Measurements from ENCODE around the gene PAQR7. TPM values are rescaled to one million over a fixed set of nuclear protein-coding genes. Genes with fewer than 3 reads are reported as not detected.

The PAQR7 gene
- polyA plus RNA-seq, 12 donors, result 5.2 to 12.1 (median 7.0) TPM; not detected in 1

DNA sequence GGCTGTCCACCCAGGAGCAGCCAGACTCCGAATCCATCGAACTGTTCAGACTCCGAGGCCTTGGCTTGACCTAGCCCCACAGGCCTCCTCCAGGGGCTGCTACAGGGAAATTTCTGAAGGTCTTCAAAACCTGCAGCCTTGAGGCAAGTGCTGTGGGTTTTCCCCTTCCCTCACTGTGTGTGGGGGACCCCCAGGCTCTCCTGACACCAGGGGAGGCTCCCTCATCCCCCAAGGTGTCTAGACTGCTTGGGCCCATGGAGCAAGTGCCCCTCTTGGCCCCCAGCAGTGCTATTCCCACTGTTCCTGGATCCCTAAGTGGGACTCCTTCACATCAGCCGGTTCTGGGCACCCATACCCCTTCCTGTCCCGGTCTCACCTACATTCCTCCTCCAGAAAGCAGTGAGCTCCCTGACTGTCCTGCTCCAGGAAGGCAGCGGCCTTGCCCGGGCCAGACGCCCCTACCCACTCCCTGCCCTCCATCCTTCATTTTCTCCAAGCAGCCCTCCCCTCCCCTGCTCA lies 814 bp downstream of the PAQR7 start:
- DNase-seq, result no peak

DNA sequence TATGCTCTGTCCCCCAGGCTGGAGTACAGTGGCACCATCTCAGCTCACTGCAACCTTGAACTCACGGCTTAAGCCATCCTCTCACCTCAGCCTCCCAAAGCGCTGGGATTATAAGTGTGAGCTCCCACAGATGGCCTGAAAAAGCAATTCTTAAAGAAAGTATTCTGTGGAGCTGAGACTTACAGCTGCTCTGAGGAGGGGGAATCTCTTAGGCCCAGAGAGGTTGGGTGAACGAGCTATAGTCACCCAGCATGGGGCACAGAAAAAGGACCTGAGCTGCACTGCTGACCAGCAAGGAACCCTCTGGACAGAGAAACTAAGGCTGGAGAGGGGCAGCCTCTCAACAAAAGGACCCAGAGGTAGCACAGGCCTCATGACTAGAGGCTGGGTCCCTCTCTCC lies 1.3 kb downstream of the PAQR7 start:
- DNase-seq, result no peak

DNA sequence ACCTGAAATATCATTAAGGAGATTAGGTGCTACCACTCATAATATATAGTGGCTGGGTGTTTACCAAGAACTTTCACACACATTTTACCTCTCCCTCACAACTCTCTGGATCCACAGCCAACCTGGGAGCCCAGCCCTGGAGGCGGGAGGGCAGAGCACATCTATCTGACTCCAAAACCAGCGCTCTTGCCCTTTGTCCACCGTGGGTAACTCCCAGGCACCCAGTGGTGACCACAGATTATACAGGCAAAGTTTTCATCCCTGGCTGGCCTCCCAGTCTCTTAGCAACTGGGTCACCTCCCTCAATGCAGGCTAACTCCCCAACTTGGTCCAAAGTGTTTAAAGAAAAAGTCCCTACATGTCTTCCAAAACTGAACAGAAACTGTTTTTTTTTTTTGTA lies 2.4 kb downstream of the PAQR7 start:
- no peak for DNase-seq

DNA sequence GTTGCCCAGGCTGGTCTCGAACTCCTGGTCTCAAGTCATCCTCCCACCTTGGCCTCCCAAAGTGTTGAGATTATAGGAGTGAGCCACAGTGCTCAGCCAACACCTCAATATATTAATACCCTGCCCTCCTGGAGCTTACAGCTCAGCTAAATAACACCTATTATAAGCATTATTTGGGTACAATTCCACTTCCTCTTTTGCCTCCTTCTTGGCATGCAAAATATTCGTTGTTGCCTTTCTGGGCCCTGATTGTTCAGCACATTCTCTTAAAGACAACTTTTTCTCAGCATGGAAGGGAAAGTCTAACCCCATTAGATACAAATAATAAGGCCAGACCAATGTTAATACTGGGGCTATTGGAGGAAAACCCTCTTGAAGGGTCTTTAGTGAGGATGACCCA lies 2.8 kb downstream of the PAQR7 start:
- no peak for DNase-seq

DNA sequence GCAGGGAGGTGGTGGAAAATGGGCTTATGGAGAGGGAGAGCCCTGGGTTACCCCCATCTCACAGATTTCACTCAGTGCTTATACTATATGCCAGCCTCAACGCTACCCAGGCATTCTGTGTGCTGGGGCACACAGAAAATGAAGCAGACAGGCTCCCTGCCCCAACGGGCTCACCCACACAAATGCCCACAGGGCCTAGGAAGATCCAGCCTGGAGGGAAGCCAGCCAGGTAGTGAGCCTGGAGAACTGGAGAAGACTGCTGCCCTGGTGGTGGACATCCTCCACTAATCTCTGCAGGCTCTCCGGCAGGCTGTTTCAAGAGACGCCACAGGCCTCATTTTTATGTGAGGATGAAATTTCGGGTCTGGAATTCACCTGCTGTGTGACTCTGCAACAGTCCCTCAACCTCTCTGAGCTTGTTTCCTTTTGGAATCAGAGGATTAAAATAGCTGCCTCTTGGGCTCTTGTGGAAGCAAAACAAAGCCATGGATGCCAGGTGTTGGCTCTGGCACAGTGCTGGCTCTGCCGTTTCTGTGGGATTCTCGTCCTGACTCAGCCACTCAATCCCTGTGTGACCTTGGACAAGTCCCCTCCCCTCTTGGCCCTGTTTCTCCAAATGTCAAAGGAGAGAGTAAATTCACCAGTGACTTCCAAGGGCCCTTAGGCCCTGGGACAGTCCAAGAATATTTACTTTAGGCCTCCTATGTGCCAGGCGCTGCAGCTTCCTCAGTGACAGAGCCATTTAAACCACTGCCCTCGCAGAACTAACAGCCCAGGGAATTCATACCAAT lies 3.6 kb downstream of the PAQR7 start:
- no peak for DNase-seq

GRCh38 chr1:25871086-25871703 lies 4.3 kb downstream of the PAQR7 start:
- no peak for DNase-seq

GRCh38 chr1:25870614-25871013 lies 4.9 kb downstream of the PAQR7 start:
- DNase-seq, result no peak

GRCh38 chr1:25869909-25870606 lies 5.5 kb downstream of the PAQR7 start:
- no peak for DNase-seq

DNA sequence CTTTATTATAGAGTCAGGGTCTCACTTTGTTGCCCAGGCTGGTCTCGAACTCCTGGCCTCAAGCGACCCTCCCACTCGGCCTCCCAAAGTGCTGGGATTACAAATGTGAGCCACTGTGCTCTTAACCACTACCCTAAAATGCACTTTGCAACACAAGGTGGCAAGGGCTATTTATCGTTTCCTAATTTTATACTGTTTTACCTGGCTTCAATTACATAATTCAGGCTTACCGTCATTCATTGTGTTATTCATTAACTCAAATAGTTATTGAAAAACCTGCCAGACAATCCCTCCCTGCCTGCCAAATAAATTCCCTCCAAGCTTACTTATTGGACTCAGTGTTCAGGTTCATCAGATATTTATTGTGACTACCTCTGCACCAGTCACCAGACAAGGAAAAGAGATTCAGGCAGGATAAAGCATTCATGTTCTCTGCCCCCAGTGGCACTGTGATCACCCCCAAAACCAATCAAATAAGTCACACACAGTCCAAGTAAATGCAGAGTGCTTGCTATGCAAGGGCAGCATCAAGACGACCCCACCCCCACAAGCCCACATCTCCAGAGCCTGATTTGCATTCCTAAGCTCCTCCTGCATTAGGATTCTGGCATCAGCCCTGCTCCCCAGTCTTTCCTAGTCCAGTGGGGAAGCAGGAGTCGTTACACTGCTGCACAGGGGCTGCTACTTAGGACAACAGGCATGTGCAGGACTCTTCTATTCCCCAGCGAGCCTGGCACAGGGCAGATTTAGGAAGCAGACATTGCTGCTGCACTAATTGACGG lies 8.1 kb downstream of the PAQR7 start:
- DNase-seq, result no peak

GRCh38 chr1:25866288-25866687 lies 9.2 kb downstream of the PAQR7 start:
- DNase-seq, result no peak

DNA sequence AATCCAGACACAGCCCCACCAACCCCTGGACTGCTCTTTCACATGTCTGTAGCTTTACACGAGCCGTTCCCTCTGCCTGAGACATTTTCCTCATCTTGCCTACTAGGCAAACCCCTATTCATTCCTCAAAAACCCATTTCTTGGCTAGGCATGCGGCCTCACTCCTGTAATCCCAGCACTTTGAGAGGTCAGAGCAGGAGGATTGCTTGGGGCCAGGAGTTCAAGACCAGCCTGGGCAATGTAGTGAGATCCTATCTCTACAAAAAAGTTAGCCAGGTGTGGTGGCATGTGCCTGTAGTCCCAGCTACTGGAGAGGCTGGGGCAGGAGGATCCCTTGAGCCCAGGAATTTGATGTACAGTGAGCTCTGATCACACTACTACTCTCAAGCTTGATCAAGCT lies 11.1 kb downstream of the PAQR7 start:
- DNase-seq, result no peak

DNA sequence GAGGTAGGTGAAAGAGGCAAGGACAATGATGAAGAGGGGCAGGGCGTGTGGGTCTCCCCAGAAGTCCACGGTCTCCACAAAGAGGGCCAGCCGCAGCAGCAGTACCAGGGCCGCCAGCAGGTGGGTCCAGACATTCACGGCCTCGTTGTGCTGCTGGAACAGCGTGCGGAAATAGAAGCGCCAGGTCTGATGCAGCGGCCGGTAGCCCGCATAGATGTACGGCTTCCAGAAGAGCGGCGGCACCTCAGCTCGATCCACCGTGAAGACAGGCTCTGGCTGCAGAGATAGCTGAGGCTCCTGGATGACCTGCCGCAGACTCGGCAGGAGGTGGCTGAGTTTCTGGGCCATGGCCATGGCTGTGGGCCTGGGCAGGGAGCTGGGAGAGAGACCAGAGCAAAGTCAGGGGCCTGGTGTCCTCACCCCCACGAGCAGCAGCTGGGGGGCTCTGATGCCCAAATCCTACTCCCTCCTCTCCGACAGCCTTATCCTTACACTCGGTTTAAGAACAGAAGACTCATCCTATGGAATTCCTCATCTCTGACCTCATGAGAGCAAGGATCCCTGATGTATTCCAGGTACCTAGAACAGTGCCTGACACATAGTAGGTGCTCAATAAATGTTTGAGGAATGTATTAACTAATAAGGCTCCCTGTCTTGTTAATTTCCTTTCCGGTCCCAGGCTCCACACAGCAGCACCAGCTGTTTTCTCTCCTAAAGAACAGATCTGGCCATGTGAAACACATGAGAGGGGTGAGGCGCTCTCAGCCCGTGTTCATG lies 11.8 kb downstream of the PAQR7 start:
- no peak for DNase-seq

- DNase-seq, result no peak
Measured at GRCh38 chr1:25862785-25863485, 12.6 kb downstream of the PAQR7 start.

DNA sequence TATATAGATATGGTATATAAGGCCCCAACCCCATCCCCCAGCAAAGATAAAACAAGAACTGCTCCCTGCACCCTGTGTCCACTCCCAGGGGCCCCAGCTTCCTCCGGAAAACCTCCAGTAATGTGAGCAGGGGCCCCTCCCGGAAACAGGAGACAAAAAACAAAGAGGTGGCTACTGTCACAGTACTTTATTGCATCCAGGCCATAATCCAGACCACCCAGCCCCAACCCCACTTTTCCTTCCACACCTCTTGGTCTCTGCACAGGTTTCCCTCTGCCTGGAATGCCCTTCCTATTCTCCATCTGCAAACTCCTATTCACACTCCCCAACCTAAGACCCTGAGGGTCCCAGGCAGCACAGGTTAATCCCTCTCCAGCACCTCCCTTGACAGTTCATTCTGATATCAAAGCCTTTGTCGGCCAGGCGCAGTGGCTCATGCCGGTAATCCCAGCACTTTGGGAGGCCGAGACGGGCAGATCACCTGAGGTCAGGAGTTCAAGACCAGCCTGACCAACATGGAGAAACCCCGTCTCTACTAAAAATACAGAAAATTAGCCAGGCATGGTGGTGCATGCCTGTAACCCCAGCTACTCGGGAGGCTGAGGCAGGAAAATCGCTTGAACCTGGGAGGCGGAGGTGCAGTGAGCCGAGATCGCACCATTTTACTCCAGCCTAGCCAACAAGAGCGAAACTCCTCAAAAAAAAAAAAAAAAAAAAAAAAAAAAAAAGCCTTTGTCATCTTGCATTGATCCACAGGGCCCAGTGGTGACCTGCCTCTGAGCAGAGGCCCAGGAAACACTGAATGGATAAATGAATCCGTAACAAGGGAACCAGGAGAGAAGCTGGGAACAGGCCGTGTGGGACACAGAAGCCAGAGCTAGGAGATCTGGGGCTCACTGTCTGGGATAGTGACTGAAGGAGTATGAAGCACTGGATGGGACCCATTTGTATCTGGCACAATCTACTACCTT lies 13.9 kb downstream of the PAQR7 start:
- no peak for DNase-seq

DNA sequence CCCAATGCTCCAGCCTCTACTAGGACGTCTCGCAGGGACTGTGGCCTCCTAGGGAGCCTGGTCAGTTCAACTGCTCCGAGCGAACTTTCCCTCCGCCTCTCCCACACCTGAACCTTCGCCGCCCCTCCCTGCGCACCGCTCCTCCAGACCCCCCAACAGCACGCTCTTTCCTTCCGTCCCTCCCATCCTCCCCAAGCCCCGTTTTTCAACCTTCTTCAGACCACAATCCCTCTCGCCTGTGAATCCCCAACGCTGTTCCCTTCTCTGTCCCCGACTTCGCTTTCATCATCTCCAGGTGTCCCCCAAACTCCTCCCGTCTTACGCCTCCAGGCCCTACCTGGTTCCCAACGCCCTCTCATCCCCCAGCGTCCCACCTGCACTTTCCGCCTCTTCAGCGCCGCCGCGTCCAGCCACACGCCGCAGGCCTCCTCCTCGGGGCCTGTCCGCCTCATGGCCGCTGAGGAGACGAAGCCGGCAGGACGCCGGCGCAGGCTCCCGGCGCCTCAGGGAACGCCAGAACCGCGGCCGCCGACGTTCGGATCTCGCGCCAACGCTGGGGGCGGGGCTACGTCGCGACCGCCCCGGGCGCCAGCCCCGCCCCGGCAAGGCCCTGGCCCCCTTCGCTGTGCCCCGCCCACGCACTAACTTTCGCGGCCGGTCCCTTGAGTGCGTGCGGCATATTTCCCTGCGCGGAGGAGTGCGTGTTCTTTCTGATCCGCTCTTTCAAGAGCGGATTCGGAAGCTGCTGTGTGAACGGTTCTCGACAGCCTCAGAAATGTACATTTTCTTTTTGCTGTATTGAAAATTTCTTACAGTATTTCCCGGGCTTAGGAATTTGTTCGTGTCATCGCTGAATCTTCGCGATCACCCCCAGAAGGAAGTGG lies 16.4 kb downstream of the PAQR7 start, which contains the start of gene AUNIP:
AUNIP (minus strand) TSS at position 552 of the 884 bp plus-strand sequence; CDS start at position 452, 100 bp downstream.
- peak; percentile 85 for DNase-seq

DNA sequence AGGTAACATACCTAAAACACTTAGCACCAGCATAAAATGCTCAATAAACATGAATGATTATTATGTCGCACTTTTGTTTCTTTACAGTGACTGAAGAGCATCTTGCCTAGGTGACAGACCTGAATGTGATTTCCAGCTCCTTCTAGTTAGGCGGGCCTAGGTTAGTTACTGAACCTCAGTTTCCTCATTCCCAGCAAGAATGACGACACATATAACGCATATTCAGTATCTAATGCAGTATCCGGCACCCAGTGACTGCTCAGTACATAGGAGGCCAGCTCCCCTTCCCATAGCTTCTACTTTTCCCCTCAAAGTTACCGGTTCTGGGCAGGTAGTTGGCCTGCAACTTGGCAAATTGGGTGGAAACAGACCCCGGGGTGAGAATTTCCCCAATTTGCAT lies 17.0 kb downstream of the PAQR7 start:
- DNase-seq, result no peak

DNA sequence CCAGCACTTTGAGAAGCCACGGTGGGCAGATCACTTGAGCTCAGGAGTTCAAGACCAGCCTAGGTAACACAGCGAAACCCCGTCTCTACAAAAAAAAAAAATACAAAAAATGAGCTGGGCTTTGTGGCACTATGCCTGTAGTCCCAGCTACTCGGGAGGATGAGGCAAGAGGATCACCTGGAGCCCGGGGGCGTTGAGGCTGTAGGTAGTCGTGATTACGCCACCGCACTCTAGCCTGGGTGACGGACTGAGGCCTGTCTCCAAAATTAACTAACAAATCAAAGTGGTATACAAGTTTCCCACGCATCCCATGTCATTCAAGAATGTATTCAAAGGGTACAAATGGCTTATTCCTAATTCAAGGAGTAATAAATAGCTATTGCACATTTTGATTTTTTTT lies 18.7 kb downstream of the PAQR7 start:
- no peak for DNase-seq

DNA sequence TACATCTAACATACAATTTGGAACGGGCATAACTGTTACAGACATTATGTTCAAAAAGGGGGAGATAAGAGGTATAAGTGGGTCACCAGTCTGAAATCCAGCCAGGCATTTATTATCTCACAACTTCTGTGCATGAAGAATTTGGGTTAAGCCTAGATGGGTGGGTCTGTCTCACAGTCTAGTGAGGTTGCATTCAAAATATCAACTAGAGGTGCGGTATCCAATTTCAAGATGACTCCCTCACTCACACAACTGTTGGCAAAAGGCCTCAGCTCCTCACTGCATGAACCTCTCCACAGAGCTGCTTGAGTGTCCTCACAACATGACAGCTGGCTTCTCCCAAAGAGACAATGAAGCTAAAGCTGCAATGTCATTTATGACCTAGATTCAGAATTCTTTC lies 21.0 kb downstream of the PAQR7 start:
- no peak for DNase-seq

Measured in muscle of arm (tissue), 12 donors.